K562 (cell line): ENCODE data around the gene CCDC196. TPM values are rescaled to one million over a fixed set of nuclear protein-coding genes. Genes with fewer than 3 reads are reported as not detected.

Source experiments
- ATF6 ChIP-seq: sonication (generic); formaldehyde crosslinking; IDR thresholded peaks from 2 replicates; pipeline ENCODE4 v1.4.0; 2020; ENCODE audit warnings: mild to moderate bottlenecking, missing genetic modification reagents
- DEAF1 ChIP-seq: fragments of 450-650 bp; formaldehyde crosslinking; IDR thresholded peaks from 2 replicates; pipeline ENCODE4 v1.4.0; 2020; ENCODE audit warnings: mild to moderate bottlenecking, moderate library complexity
- E2F8 ChIP-seq: fragments of 450-650 bp; IDR thresholded peaks from 2 replicates; pipeline ENCODE4 v1.7.1; 2018; ENCODE audit warnings: mild to moderate bottlenecking, low read depth; ENCODE audit not compliant: partially characterized antibody
- FOXP4 ChIP-seq: sonication (generic); formaldehyde crosslinking; IDR thresholded peaks from 2 replicates; pipeline ENCODE4 v1.8.0; 2022; ENCODE audit warnings: mild to moderate bottlenecking, missing genetic modification reagents, borderline replicate concordance
- MITF ChIP-seq: IDR thresholded peaks from 2 replicates; pipeline ENCODE4 v1.6.1; 2014; ENCODE audit warnings: antibody characterized with exemption
- PHF8 ChIP-seq: fragments of 200-600 bp; sonication (generic); IDR thresholded peaks from 2 replicates; pipeline ENCODE4 v1.6.1; 2012; ENCODE audit warnings: mixed run types, mild to moderate bottlenecking, inconsistent platforms, low read length, moderate library complexity, borderline replicate concordance
- POLR2H ChIP-seq: IDR thresholded peaks from 2 replicates; pipeline ENCODE4 v1.6.1; 2016; ENCODE audit warnings: missing genetic modification characterization, low read depth, mild to moderate bottlenecking, control low read depth, missing compliant biosample characterization, moderate library complexity
- SIN3A ChIP-seq, 2 experiments: fragments of 150-350 bp in 1 of 2; IDR thresholded peaks; 2 replicates each; pipeline ENCODE4 v1.6.1; 2011 to 2016; ENCODE audit warnings: borderline replicate concordance in 2 of 2, low read depth in 2 of 2, low read length in 2 of 2, mild to moderate bottlenecking in 2 of 2, moderate library complexity in 2 of 2; ENCODE audit not compliant: control insufficient read depth in 1 of 2
- SP1 ChIP-seq: sonication (generic); formaldehyde crosslinking; IDR thresholded peaks from 2 replicates; pipeline ENCODE4 v1.8.1; 2022; ENCODE audit warnings: mild to moderate bottlenecking, missing genetic modification reagents
- TAF9B ChIP-seq: fragments of 450-650 bp; IDR thresholded peaks from 2 replicates; pipeline ENCODE4 v1.6.1; 2018; ENCODE audit warnings: mild to moderate bottlenecking; ENCODE audit not compliant: partially characterized antibody
- TAL1 ChIP-seq: fragments of 450-650 bp; IDR thresholded peaks from 2 replicates; pipeline ENCODE4 v1.6.1; 2016; ENCODE audit warnings: mild to moderate bottlenecking
- ZNF184 ChIP-seq: sonication (generic); formaldehyde crosslinking; IDR thresholded peaks from 2 replicates; pipeline ENCODE4 v1.5.0; 2020; ENCODE audit warnings: missing genetic modification reagents
- ZNF445 ChIP-seq: fragments of 250-450 bp; sonication (Bioruptor Pico); IDR thresholded peaks from 2 replicates; pipeline ENCODE4 v1.4.0; 2020; ENCODE audit warnings: low read depth, mild to moderate bottlenecking, moderate library complexity
- polyA plus RNA-seq, 8 experiments: library from polyadenylated mRNA; depleted of rRNA in 4 of 8; stranded (reverse) in 5 of 8; unstranded in 3 of 8; fragments of >200 nt; fragmentation: Nextera tagmentation in 2 of 8; fragmentation: Illumina TruSeq in 1 of 8; extraction: Ambion mirVana in 2 of 8; extraction: Trizol in 1 of 8; gene quantifications; 2 replicates each; pipeline versions ENCODE4 v1.2.1 to v1.2.3, GENCODE V29; 2011 to 2014; ENCODE audit warnings: inconsistent platforms in 1 of 8, missing spikeins in 1 of 8
- total RNA-seq, 7 experiments: library from RNA; depleted of rRNA in 6 of 7; stranded (reverse); fragments of >200 nt in 6 of 7; fragmentation: Illumina TruSeq in 2 of 7; extraction: Trizol in 2 of 7; gene quantifications; 2 replicates each; pipeline versions ENCODE4 v1.2.1 to v1.2.3, GENCODE V29; 2011 to 2021; ENCODE audit warnings: low replicate concordance in 1 of 7

Gene CCDC196
- total and polyA plus RNA-seq, 9 of the 15 experiments (the other 6 are each of a cell fraction or from before 2014, with no cell fraction given), result not detected

GRCh38 chr14:66507722-66508546 is 21.8 kb downstream of the CCDC196 start, which contains the start of gene GPHN (continued):
- no peak for TF ChIP-seq ATF6 (CRISPR knock-in tag)
- TF ChIP-seq E2F8, result no peak
- no peak for TF ChIP-seq ZNF184 (CRISPR knock-in tag)
- peak; percentile 56 for TF ChIP-seq POLR2H
- TF ChIP-seq PHF8, result peak; percentile 80; the same call in 1 of the 2 replicates
- no peak for TF ChIP-seq TAL1
- TF ChIP-seq MITF, result no peak
- no peak for TF ChIP-seq ZNF445
- TF ChIP-seq SP1 (CRISPR knock-in tag), result peak; percentile 67
- 0 out of 4 replicates have a peak, but pooled peaks of 1 of the 2 experiments have one; percentile 55 for TF ChIP-seq SIN3A (IDR thresholded peaks at IDR 0.05; ENCODE audit: borderline replicate concordance in 2 of 2, control insufficient read depth in 1 of 2, low read depth in 2 of 2, low read length in 2 of 2)
- TF ChIP-seq FOXP4, result no peak
- peak; percentile 28 for TF ChIP-seq TAF9B
- TF ChIP-seq DEAF1 (CRISPR knock-in tag), result no peak
